ENCODE results near the gene TGM2. TPM values are rescaled to one million over a fixed set of nuclear protein-coding genes. Genes with fewer than 3 reads are reported as not detected.

The TGM2 gene
- total RNA-seq, 1 experiment from 2014 or later = 113 TPM

DNA sequence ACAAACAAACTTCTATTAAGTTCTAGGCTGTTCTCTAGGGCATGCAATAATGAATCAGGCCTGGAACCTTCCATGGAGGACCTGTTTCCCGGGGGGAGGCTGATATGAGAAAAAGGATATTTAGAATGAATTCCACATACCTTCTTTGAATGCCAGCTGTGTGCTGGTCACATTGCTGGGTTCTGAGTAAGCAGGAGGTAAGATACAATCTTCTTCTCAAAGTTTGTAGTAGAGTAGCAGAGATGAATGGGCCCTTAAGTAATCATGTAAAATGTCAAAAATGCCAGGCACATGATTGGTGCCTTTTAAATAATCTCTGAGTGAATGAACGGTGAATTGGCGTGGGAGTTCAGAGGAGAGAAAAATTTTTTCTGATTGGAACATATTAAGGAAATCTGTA is 47.4 kb downstream of the TGM2 start:
- Histone ChIP-seq H3K36me3 (ENCODE audit: control insufficient read depth, insufficient read depth, low read length) (no peaks in the 10 kb centered on the region), H3K9me3 (ENCODE audit: control insufficient read depth, insufficient read depth, low read depth, low read length) (no peaks in the 10 kb centered on the region), H3K4me3 (ENCODE audit: low read depth in 2 of 2, low read length in 2 of 2) (no peak overlapping the region), H3K4me1 (ENCODE audit: control insufficient read depth, insufficient read depth, low read length) (peaks cover 4% of the 10 kb centered on the region; the same call in 1 of the 2 replicates), H3K27ac (ENCODE audit: low read length) (peak overlapping the region; percentile 75), H3K27me3 (ENCODE audit: control insufficient read depth, insufficient read depth, low read length) (no peaks in the 10 kb centered on the region)
- in situ Hi-C loops (cut with HindIII; ENCODE audit: low pct_unique_long_range_greater_than_20kb, low sequenced_read_pairs) = no loop called here
- TF ChIP-seq TCF7L2 (IDR thresholded peaks at IDR 0.05; ENCODE audit: low read depth, low read length) (no peak), SIN3A (IDR thresholded peaks at IDR 0.05; ENCODE audit: borderline replicate concordance, insufficient read depth, low read depth, low read length) (no peak), POLR2AphosphoS5 (IDR thresholded peaks at IDR 0.05; ENCODE audit: low read depth, low read length) (no peak)
- TF ChIP-seq, protein P1, sequence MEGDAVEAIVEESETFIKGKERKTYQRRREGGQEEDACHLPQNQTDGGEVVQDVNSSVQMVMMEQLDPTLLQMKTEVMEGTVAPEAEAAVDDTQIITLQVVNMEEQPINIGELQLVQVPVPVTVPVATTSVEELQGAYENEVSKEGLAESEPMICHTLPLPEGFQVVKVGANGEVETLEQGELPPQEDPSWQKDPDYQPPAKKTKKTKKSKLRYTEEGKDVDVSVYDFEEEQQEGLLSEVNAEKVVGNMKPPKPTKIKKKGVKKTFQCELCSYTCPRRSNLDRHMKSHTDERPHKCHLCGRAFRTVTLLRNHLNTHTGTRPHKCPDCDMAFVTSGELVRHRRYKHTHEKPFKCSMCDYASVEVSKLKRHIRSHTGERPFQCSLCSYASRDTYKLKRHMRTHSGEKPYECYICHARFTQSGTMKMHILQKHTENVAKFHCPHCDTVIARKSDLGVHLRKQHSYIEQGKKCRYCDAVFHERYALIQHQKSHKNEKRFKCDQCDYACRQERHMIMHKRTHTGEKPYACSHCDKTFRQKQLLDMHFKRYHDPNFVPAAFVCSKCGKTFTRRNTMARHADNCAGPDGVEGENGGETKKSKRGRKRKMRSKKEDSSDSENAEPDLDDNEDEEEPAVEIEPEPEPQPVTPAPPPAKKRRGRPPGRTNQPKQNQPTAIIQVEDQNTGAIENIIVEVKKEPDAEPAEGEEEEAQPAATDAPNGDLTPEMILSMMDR (IDR thresholded peaks at IDR 0.05) = no peak
- TF ChIP-seq, protein P2, sequence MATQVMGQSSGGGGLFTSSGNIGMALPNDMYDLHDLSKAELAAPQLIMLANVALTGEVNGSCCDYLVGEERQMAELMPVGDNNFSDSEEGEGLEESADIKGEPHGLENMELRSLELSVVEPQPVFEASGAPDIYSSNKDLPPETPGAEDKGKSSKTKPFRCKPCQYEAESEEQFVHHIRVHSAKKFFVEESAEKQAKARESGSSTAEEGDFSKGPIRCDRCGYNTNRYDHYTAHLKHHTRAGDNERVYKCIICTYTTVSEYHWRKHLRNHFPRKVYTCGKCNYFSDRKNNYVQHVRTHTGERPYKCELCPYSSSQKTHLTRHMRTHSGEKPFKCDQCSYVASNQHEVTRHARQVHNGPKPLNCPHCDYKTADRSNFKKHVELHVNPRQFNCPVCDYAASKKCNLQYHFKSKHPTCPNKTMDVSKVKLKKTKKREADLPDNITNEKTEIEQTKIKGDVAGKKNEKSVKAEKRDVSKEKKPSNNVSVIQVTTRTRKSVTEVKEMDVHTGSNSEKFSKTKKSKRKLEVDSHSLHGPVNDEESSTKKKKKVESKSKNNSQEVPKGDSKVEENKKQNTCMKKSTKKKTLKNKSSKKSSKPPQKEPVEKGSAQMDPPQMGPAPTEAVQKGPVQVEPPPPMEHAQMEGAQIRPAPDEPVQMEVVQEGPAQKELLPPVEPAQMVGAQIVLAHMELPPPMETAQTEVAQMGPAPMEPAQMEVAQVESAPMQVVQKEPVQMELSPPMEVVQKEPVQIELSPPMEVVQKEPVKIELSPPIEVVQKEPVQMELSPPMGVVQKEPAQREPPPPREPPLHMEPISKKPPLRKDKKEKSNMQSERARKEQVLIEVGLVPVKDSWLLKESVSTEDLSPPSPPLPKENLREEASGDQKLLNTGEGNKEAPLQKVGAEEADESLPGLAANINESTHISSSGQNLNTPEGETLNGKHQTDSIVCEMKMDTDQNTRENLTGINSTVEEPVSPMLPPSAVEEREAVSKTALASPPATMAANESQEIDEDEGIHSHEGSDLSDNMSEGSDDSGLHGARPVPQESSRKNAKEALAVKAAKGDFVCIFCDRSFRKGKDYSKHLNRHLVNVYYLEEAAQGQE (IDR thresholded peaks at IDR 0.05; ENCODE audit: insufficient read depth in 1 of 2, low read depth in 2 of 2, low read length in 1 of 2) = no peak
- intact Hi-C loops (cut with micrococcal nuclease; ENCODE audit: unreplicated experiment) = no loop called here
- ChIA-PET POLR2A (no interaction called here), CTCF (no interaction called here)
- no TSS peak for BruUV-seq (replicated peaks)
- ATAC-seq = peak; percentile 91
- no peak for DNase-seq (ENCODE audit: low read depth, low spot score)

DNA sequence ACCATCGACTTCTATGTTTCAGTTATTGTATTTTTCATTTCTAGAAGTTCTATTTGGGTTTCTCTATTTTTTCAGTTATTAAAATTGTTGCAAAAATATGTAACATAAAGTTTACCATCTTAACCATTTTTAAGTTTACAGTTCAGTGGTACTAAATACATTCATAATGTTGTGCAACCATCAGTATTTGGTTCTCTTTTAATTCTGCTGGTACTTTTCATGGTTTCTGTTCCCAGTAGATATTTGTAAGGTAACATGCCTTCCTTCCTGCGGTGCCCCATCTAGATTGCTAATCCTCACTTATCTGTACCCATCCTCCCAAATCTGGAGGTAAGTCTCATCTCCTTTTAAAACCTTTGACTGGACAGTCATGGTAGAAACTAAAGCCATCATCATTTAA is 47.9 kb downstream of the TGM2 start:
- intact Hi-C loops (cut with micrococcal nuclease; ENCODE audit: unreplicated experiment) = no loop called here
- BruUV-seq (replicated peaks) = no TSS peak
- no peak for ATAC-seq
- H3K27me3 ChIP-seq (ENCODE audit: control insufficient read depth, insufficient read depth, low read length) = no peaks in the 10 kb centered on the region
- DNase-seq (ENCODE audit: low read depth, low spot score) = no peak
- H3K36me3 ChIP-seq (ENCODE audit: control insufficient read depth, insufficient read depth, low read length) = no peaks in the 10 kb centered on the region
- H3K9me3 ChIP-seq (ENCODE audit: control insufficient read depth, insufficient read depth, low read depth, low read length) = no peaks in the 10 kb centered on the region
- in situ Hi-C loops (cut with HindIII; ENCODE audit: low pct_unique_long_range_greater_than_20kb, low sequenced_read_pairs) = no loop called here
- CTCF ChIA-PET = no interaction called here
- POLR2A ChIA-PET = no interaction called here
- H3K4me3 ChIP-seq (ENCODE audit: low read depth in 2 of 2, low read length in 2 of 2) = no peak overlapping the region
- peaks cover 4% of the 10 kb centered on the region; the same call in 1 of the 2 replicates for H3K4me1 ChIP-seq (ENCODE audit: control insufficient read depth, insufficient read depth, low read length)
- TF ChIP-seq, protein P1 (IDR thresholded peaks at IDR 0.05) = no peak
- peak overlapping the region; percentile 75 for H3K27ac ChIP-seq (ENCODE audit: low read length)
